ENCODE measurements around the gene C12orf76. TPM values are rescaled to one million over a fixed set of nuclear protein-coding genes. Genes with fewer than 3 reads are reported as not detected.

Gene C12orf76
- total and polyA plus RNA-seq, 2 of the 4 experiments (the other 2 are of a cell fraction): 5.0 to 7.1 TPM

- Histone ChIP-seq H3K4me1 (ENCODE audit: control insufficient read depth, insufficient read depth, low read length) (peaks cover 15% of the 10 kb centered on the region), H3K79me1 (ENCODE audit: low read depth in 1 of 2, low read length in 2 of 2) (peaks cover 17 to 36% of the 10 kb centered on the region in 2 experiments), H3K9me1 (ENCODE audit: insufficient read depth, low read length) (peaks cover 26% of the 10 kb centered on the region), H2BK15ac (ENCODE audit: low read depth, low read length) (no peak overlapping the region), H2AFZ (replicated peaks; ENCODE audit: low read length, poor library complexity) (no peak overlapping the region), H3K14ac (replicated peaks; ENCODE audit: low read depth, low read length) (no peak overlapping the region), H2AK9ac (replicated peaks; ENCODE audit: low read depth, low read length, poor library complexity) (no peak overlapping the region), H3K4ac (ENCODE audit: low read depth, low read length) (no peak overlapping the region), H3K18ac (ENCODE audit: low read depth, low read length) (no peak overlapping the region), H3K9ac (ENCODE audit: low read depth, low read length) (no peak overlapping the region), H2BK120ac (ENCODE audit: low read depth, low read length) (no peak overlapping the region), H3K4me2 (ENCODE audit: low read depth, low read length) (no peak overlapping the region), H3K27me3 (ENCODE audit: control insufficient read depth, insufficient read depth, low read length) (no peaks in the 10 kb centered on the region), H2BK5ac (ENCODE audit: low read depth, low read length, poor library complexity, severe bottlenecking) (peak overlapping the region; percentile 11), H3K36me3 (ENCODE audit: control insufficient read depth, insufficient read depth, low read length) (peaks cover 17% of the 10 kb centered on the region), H3K56ac (ENCODE audit: extremely low read depth, insufficient read depth, low read length) (no peak overlapping the region), H2AK5ac (ENCODE audit: low read depth, low read length) (no peak overlapping the region), H2BK20ac (ENCODE audit: low read depth, low read length) (no peak overlapping the region), H3K9me3 (ENCODE audit: control insufficient read depth, insufficient read depth, low read length) (no peaks in the 10 kb centered on the region), H3K4me3 (ENCODE audit: insufficient read depth, low read depth, low read length) (no peak overlapping the region), H4K5ac (ENCODE audit: low read depth, low read length) (no peak overlapping the region), H3K23ac (ENCODE audit: low read depth, low read length) (no peak overlapping the region; the same call in 1 of the 2 replicates), H3K27ac (ENCODE audit: insufficient read depth, low read length) (no peak overlapping the region), H4K8ac (ENCODE audit: low read depth in 2 of 2, low read length in 2 of 2) (no peak overlapping the region), H4K91ac (ENCODE audit: insufficient read depth, low read depth, low read length) (no peak overlapping the region), H4K20me1 (ENCODE audit: insufficient read depth, low read length) (peaks cover 60% of the 10 kb centered on the region)
- intact Hi-C loops (cut with micrococcal nuclease): no loop called here
- ChIA-PET CTCF (no interaction called here), POLR2A (ENCODE audit: unreplicated experiment) (no interaction called here)
- TF ChIP-seq USF2 (IDR thresholded peaks at IDR 0.05; ENCODE audit: low read depth, low read length): no peak
- TF ChIP-seq BHLHE40 (IDR thresholded peaks at IDR 0.05; ENCODE audit: low read depth, low read length): no peak
- TF ChIP-seq, protein P1, sequence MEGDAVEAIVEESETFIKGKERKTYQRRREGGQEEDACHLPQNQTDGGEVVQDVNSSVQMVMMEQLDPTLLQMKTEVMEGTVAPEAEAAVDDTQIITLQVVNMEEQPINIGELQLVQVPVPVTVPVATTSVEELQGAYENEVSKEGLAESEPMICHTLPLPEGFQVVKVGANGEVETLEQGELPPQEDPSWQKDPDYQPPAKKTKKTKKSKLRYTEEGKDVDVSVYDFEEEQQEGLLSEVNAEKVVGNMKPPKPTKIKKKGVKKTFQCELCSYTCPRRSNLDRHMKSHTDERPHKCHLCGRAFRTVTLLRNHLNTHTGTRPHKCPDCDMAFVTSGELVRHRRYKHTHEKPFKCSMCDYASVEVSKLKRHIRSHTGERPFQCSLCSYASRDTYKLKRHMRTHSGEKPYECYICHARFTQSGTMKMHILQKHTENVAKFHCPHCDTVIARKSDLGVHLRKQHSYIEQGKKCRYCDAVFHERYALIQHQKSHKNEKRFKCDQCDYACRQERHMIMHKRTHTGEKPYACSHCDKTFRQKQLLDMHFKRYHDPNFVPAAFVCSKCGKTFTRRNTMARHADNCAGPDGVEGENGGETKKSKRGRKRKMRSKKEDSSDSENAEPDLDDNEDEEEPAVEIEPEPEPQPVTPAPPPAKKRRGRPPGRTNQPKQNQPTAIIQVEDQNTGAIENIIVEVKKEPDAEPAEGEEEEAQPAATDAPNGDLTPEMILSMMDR (conservative IDR thresholded peaks at IDR 0.05; ENCODE audit: low read depth, low read length): no peak
- TF ChIP-seq FOS (IDR thresholded peaks at IDR 0.05; ENCODE audit: low read depth, low read length): no peak
- TF ChIP-seq MXI1 (IDR thresholded peaks at IDR 0.05; ENCODE audit: borderline replicate concordance, low read depth, low read length): no peak
- dilution Hi-C loops (cut with HindIII; ENCODE audit: low sequenced_read_pairs, unreplicated experiment): no loop called here
- DNase-seq: no peak
- no TSS peak for BruUV-seq (replicated peaks)
- in situ Hi-C loops (cut with MboI; ENCODE audit: low sequenced_read_pairs): no loop called here
- no peak for ATAC-seq (ENCODE audit: low read depth)
Measured at GRCh38 chr12:110007881-110008280, 40.4 kb downstream of the C12orf76 start.
